ENCODE data around the gene SEC14L6. TPM values are rescaled to one million over a fixed set of nuclear protein-coding genes. Genes with fewer than 3 reads are reported as not detected.

SEC14L6 gene
- polyA plus RNA-seq, 3 donors = not detected

- no peaks in the 10 kb centered on the region for H3K4me1 ChIP-seq (ENCODE audit: control insufficient read depth in 1 of 2, insufficient read depth in 2 of 2, low read length in 2 of 2)
- no peak overlapping the region for H3K4me3 Mint-ChIP-seq
- no peak overlapping the region for H3K4me3 ChIP-seq (replicated peaks in 1 of 3; ENCODE audit: low read depth in 2 of 3, low read length in 3 of 3)
- H3K27ac Mint-ChIP-seq = no peak overlapping the region
- no peaks in the 10 kb centered on the region for H3K4me1 Mint-ChIP-seq
- H3K27me3 Mint-ChIP-seq (ENCODE audit: low read depth in 3 of 3) = peaks cover 10 to 28% (median 13%) of the 10 kb centered on the region in 3 donors
- no peak overlapping the region for H3K4me2 ChIP-seq (replicated peaks; ENCODE audit: extremely low read depth, low read length, poor library complexity, severe bottlenecking)
- no peak overlapping the region for H3K9ac ChIP-seq (ENCODE audit: insufficient read depth, low read length, poor library complexity, severe bottlenecking)
- H4K20me1 ChIP-seq (ENCODE audit: insufficient read depth, low read length) = no peaks in the 10 kb centered on the region
- H3K79me2 ChIP-seq (ENCODE audit: insufficient read depth, low read length) = no peaks in the 10 kb centered on the region
- no peaks in the 10 kb centered on the region for H3K36me3 Mint-ChIP-seq
- no peak overlapping the region for H3K27ac ChIP-seq (ENCODE audit: low read depth in 1 of 2, low read length in 2 of 2)
- intact Hi-C loops (cut with micrococcal nuclease) = loop anchor here in 1 of 2 donors (10.0 kb wide), 1 partner anchor 370 kb away; no protein-coding TSS in a partner anchor
- H3K36me3 ChIP-seq (replicated peaks in 1 of 2; ENCODE audit: control insufficient read depth in 1 of 2, insufficient read depth in 2 of 2, low read length in 2 of 2) = no peaks in the 10 kb centered on the region
- no peaks in the 10 kb centered on the region for H3K27me3 ChIP-seq (ENCODE audit: control insufficient read depth in 2 of 2, insufficient read depth in 2 of 2, low read length in 2 of 2)
- no peak overlapping the region for H2AFZ ChIP-seq (ENCODE audit: insufficient read depth, low read depth, low read length, poor library complexity, severe bottlenecking)
- no peaks in the 10 kb centered on the region for H3K9me3 ChIP-seq (replicated peaks in 1 of 2; ENCODE audit: control insufficient read depth in 1 of 2, insufficient read depth in 1 of 2, low read length in 2 of 2)
- 84% methylated on average over 3 of the region's 6 CpGs for WGBS (ENCODE audit: insufficient coverage)
- no peak for DNase-seq
- no peak for TF ChIP-seq CTCF (IDR thresholded peaks at IDR 0.05)
- no peaks in the 10 kb centered on the region for H3K9me3 Mint-ChIP-seq
Measured at GRCh38 chr22:30474683-30475424, 71.7 kb downstream of the SEC14L6 start.

DNA sequence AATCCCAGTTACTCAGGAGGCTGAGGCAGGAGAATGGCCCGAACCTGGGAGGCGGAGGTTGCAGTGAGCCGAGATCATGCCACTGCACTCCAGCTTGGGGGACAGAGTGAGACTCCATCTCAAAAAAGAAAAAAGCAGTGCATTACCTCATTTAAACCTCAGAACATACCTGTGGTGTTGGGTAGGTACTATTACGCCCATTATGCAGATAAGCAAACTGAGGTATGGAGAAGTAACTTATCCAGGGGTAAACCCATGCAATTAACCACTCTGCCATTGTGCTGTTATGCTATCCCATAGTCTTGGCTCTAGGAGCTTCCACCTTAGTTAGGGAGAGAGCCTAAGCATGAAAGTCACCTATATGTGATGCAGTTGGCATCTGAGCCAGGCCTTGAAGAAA lies 72.4 kb downstream of the SEC14L6 start:
- Mint-ChIP-seq H3K4me3 (no peak overlapping the region), H3K36me3 (no peaks in the 10 kb centered on the region), H3K27me3 (ENCODE audit: low read depth in 3 of 3) (peaks cover 10 to 30% (median 13%) of the 10 kb centered on the region in 3 donors), H3K4me1 (no peaks in the 10 kb centered on the region), H3K9me3 (no peaks in the 10 kb centered on the region), H3K27ac (no peak overlapping the region)
- no peaks in the 10 kb centered on the region for H3K9me3 ChIP-seq (replicated peaks in 1 of 2; ENCODE audit: control insufficient read depth in 1 of 2, insufficient read depth in 1 of 2, low read length in 2 of 2)
- intact Hi-C loops (cut with micrococcal nuclease) = loop anchor here in 1 of 2 donors (10.0 kb wide), 1 partner anchor 369 kb away; no protein-coding TSS in a partner anchor
- H3K27me3 ChIP-seq (ENCODE audit: control insufficient read depth in 2 of 2, insufficient read depth in 2 of 2, low read length in 2 of 2) = no peaks in the 10 kb centered on the region
- H3K4me3 ChIP-seq (replicated peaks in 1 of 3; ENCODE audit: low read depth in 2 of 3, low read length in 3 of 3) = no peak overlapping the region
- H4K20me1 ChIP-seq (ENCODE audit: insufficient read depth, low read length) = no peaks in the 10 kb centered on the region
- H3K27ac ChIP-seq (ENCODE audit: low read depth in 1 of 2, low read length in 2 of 2) = no peak overlapping the region
- H3K4me1 ChIP-seq (ENCODE audit: control insufficient read depth in 1 of 2, insufficient read depth in 2 of 2, low read length in 2 of 2) = no peaks in the 10 kb centered on the region
- H3K4me2 ChIP-seq (replicated peaks; ENCODE audit: extremely low read depth, low read length, poor library complexity, severe bottlenecking) = no peak overlapping the region
- no CpG with 5 or more reads among the region's 4 CpGs for WGBS (ENCODE audit: insufficient coverage)
- H3K9ac ChIP-seq (ENCODE audit: insufficient read depth, low read length, poor library complexity, severe bottlenecking) = no peak overlapping the region
- TF ChIP-seq CTCF (IDR thresholded peaks at IDR 0.05) = no peak
- H3K79me2 ChIP-seq (ENCODE audit: insufficient read depth, low read length) = no peaks in the 10 kb centered on the region
- H3K36me3 ChIP-seq (replicated peaks in 1 of 2; ENCODE audit: control insufficient read depth in 1 of 2, insufficient read depth in 2 of 2, low read length in 2 of 2) = no peaks in the 10 kb centered on the region
- no peak for DNase-seq
- no peak overlapping the region for H2AFZ ChIP-seq (ENCODE audit: insufficient read depth, low read depth, low read length, poor library complexity, severe bottlenecking)

Measured in CD14-positive monocyte (primary cell).